Neutrophil (primary cell): Measurements from ENCODE around the gene ADGRD2.

Experiments
- H3K27ac ChIP-seq: fragments of 200-600 bp; sonication (generic); 2 replicates; pipeline ENCODE4 v1.5.1; 2016; ENCODE audit warnings: mild to moderate bottlenecking, moderate library complexity
- H3K27me3 ChIP-seq: fragments of 200-600 bp; sonication (generic); 2 replicates; pipeline ENCODE4 v1.6.0; 2016; ENCODE audit warnings: mild to moderate bottlenecking
- H3K36me3 ChIP-seq: fragments of 200-600 bp; sonication (generic); 2 replicates; pipeline ENCODE4 v1.5.1; 2017
- H3K4me1 ChIP-seq, 2 experiments: fragments of 200-600 bp in 1 of 2; sonication (generic) in 1 of 2; 1 replicate in 1 of 2; 2 replicates in 1 of 2; pipeline versions ENCODE4 v1.5.1 to v1.6.1; 2013 to 2016; ENCODE audit warnings: low read depth in 1 of 2, low read length in 1 of 2, mild to moderate bottlenecking in 1 of 2, moderate library complexity in 1 of 2; ENCODE audit not compliant: control insufficient read depth in 1 of 2, insufficient read depth in 1 of 2
- H3K4me3 ChIP-seq, 2 experiments: fragments of 200-600 bp in 1 of 2; sonication (generic) in 1 of 2; 1 replicate in 1 of 2; 2 replicates in 1 of 2; pipeline ENCODE4 v1.5.1; 2013 to 2016; ENCODE audit warnings: low read depth in 1 of 2, low read length in 1 of 2, mild to moderate bottlenecking in 1 of 2, moderate library complexity in 1 of 2
- H3K9me3 ChIP-seq: fragments of 200-600 bp; sonication (generic); 2 replicates; pipeline ENCODE4 v1.5.1; 2016
- TF ChIP-seq, protein P1 (sequence below): fragments of 200-600 bp; sonication (generic); IDR thresholded peaks from 2 replicates; pipeline ENCODE4 v1.5.1; 2016; ENCODE audit warnings: antibody characterized with exemption

ADGRD2 gene

DNA sequence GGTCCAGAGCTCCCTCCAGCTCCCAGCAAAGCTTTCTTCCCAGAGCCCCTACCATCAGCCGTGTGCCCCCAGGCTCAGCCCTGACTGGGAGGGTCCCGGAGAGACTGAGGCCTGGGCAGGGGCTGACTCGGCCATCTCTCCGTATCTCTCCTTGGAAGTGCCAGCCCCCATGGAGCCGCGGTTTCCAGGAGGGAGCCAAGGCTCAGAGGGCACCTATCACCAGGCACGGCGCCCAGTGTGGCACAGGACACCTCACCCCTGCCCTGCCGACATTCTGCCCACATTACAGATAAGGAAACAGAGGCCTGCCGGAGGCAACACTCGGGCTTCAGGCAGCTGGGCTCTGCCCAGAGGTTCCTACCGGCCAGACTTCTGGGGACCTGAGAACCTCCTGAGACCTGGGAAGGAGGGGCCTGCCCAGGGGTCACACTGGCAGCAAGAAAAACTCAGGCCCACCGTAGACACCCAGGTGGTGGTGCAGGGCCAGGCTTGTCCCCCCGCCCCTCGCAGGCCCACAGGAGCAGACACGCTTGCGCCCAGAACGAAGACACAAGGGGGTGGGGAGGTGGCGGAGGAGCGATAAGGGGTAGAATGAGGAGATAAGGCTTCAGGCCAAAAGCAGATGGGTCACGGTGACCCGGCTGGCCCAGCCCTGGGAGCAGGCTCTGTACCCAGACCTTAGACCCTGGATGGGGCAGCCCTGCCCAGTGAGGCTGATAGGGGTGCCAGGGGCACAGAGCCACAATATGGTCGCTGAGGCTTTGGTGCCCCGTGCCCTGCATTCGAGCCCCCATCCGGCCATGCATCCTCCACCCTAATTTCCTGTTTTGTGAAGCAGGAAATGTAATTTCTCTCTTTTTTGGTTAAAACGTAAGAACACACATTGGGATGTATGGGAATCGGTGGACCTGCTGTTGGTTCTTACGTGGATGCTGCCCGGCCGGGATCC, 45.1 kb downstream of the ADGRD2 start:
- no peak overlapping the region for H3K4me3 ChIP-seq
- peaks cover 35% of the 10 kb centered on the region for H3K27me3 ChIP-seq
- H3K27ac ChIP-seq = no peak overlapping the region
- no peaks in the 10 kb centered on the region for H3K4me1 ChIP-seq
- H3K9me3 ChIP-seq = no peaks in the 10 kb centered on the region
- TF ChIP-seq, protein P1, sequence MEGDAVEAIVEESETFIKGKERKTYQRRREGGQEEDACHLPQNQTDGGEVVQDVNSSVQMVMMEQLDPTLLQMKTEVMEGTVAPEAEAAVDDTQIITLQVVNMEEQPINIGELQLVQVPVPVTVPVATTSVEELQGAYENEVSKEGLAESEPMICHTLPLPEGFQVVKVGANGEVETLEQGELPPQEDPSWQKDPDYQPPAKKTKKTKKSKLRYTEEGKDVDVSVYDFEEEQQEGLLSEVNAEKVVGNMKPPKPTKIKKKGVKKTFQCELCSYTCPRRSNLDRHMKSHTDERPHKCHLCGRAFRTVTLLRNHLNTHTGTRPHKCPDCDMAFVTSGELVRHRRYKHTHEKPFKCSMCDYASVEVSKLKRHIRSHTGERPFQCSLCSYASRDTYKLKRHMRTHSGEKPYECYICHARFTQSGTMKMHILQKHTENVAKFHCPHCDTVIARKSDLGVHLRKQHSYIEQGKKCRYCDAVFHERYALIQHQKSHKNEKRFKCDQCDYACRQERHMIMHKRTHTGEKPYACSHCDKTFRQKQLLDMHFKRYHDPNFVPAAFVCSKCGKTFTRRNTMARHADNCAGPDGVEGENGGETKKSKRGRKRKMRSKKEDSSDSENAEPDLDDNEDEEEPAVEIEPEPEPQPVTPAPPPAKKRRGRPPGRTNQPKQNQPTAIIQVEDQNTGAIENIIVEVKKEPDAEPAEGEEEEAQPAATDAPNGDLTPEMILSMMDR = no peak
- H3K36me3 ChIP-seq = no peaks in the 10 kb centered on the region

GRCh38 chr9:124496075-124496449, 45.8 kb downstream of the ADGRD2 start:
- Histone ChIP-seq H3K4me3 (no peak overlapping the region), H3K9me3 (no peaks in the 10 kb centered on the region), H3K27ac (no peak overlapping the region), H3K36me3 (no peaks in the 10 kb centered on the region), H3K27me3 (peaks cover 42% of the 10 kb centered on the region), H3K4me1 (no peaks in the 10 kb centered on the region)
- TF ChIP-seq, protein P1 = no peak

- Histone ChIP-seq H3K27ac (no peak overlapping the region), H3K4me3 (no peak overlapping the region), H3K4me1 (no peaks in the 10 kb centered on the region), H3K27me3 (peaks cover 46% of the 10 kb centered on the region), H3K36me3 (no peaks in the 10 kb centered on the region), H3K9me3 (no peaks in the 10 kb centered on the region)
- TF ChIP-seq, protein P1 = no peak
These were observed 46.2 kb downstream of the ADGRD2 start for GRCh38 chr9:124496463-124496862.

- no peaks in the 10 kb centered on the region for H3K36me3 ChIP-seq
- TF ChIP-seq, protein P1 = no peak
- H3K27ac ChIP-seq = no peak overlapping the region
- H3K4me1 ChIP-seq = no peaks in the 10 kb centered on the region
- no peak overlapping the region for H3K4me3 ChIP-seq
- H3K27me3 ChIP-seq = peaks cover 56% of the 10 kb centered on the region
- no peaks in the 10 kb centered on the region for H3K9me3 ChIP-seq
These were observed 47.2 kb downstream of the ADGRD2 start for GRCh38 chr9:124497441-124497840.

GRCh38 chr9:124498040-124498439, 47.8 kb downstream of the ADGRD2 start:
- Histone ChIP-seq H3K4me3 (no peak overlapping the region), H3K27ac (no peak overlapping the region), H3K27me3 (peaks cover 62% of the 10 kb centered on the region), H3K36me3 (no peaks in the 10 kb centered on the region), H3K9me3 (no peaks in the 10 kb centered on the region), H3K4me1 (no peaks in the 10 kb centered on the region)
- TF ChIP-seq, protein P1 = no peak
